HepG2 (cell line): ENCODE results near the gene SLC17A9. TPM values are rescaled to one million over a fixed set of nuclear protein-coding genes. Genes with fewer than 3 reads are reported as not detected.
A peak's percentile ranks its signal among the peaks of the same experiment; 100 is the strongest.

Source experiments
- ATF7-NPFF ChIP-seq: sonication (generic); formaldehyde crosslinking; IDR thresholded peaks from 2 replicates; pipeline ENCODE4 v1.8.1; 2023; ENCODE audit warnings: mild to moderate bottlenecking, low read depth, missing genetic modification reagents, moderate library complexity
- ATRX ChIP-seq: sonication (generic); formaldehyde crosslinking; IDR thresholded peaks from 2 replicates; pipeline ENCODE4 v1.4.0; 2020; ENCODE audit warnings: missing genetic modification reagents, borderline replicate concordance
- FOXC1 ChIP-seq: sonication (generic); formaldehyde crosslinking; IDR thresholded peaks from 2 replicates; pipeline ENCODE4 v1.8.0; 2022; ENCODE audit warnings: mild to moderate bottlenecking, missing genetic modification reagents, borderline replicate concordance
- FOXP1 ChIP-seq, 2 experiments: fragments of 450-650 bp in 1 of 2; IDR thresholded peaks; 2 replicates each; pipeline ENCODE4 v1.6.1; 2017 to 2018; ENCODE audit warnings: antibody characterized with exemption in 1 of 2
- HDAC1 ChIP-seq: sonication (generic); formaldehyde crosslinking; IDR thresholded peaks from 2 replicates; pipeline ENCODE4 v1.5.1; 2020; ENCODE audit warnings: mild to moderate bottlenecking, missing genetic modification reagents
- JDP2 ChIP-seq: sonication (generic); formaldehyde crosslinking; IDR thresholded peaks from 2 replicates; pipeline ENCODE4 v1.8.1; 2022; ENCODE audit warnings: missing genetic modification reagents, borderline replicate concordance
- NFKBIZ ChIP-seq: IDR thresholded peaks from 2 replicates; pipeline ENCODE4 v1.6.1; 2018; ENCODE audit warnings: missing genetic modification reagents, missing compliant biosample characterization
- SCMH1 ChIP-seq: sonication (generic); formaldehyde crosslinking; IDR thresholded peaks from 2 replicates; pipeline ENCODE4 v1.9.0; 2021; ENCODE audit warnings: missing genetic modification reagents, mild to moderate bottlenecking, borderline replicate concordance
- SP5 ChIP-seq: IDR thresholded peaks from 2 replicates; pipeline ENCODE4 v1.6.1; 2016; ENCODE audit warnings: low read depth, borderline replicate concordance
- YEATS2 ChIP-seq: sonication (generic); formaldehyde crosslinking; IDR thresholded peaks from 2 replicates; pipeline ENCODE4 v1.4.0; 2020; ENCODE audit warnings: missing genetic modification reagents, borderline replicate concordance
- ZNF510 ChIP-seq: sonication (generic); formaldehyde crosslinking; IDR thresholded peaks from 2 replicates; pipeline ENCODE4 v1.4.0; 2020; ENCODE audit warnings: low read depth, mild to moderate bottlenecking, missing genetic modification reagents
- ZNF720 ChIP-seq: sonication (generic); formaldehyde crosslinking; IDR thresholded peaks from 2 replicates; pipeline ENCODE4 v1.4.0; 2020; ENCODE audit warnings: missing genetic modification reagents
- polyA plus RNA-seq, 8 experiments: library from polyadenylated mRNA; depleted of rRNA in 3 of 8; stranded (reverse) in 7 of 8; unstranded in 1 of 8; fragments of >200 nt; fragmentation: Illumina TruSeq in 4 of 8; extraction: Trizol in 4 of 8; gene quantifications; 2 replicates each; pipeline versions ENCODE4 v1.2.1 to v1.2.3, GENCODE V29; 2011 to 2016; ENCODE audit warnings: low read depth in 4 of 8, missing spikeins in 1 of 8, mixed read lengths in 1 of 8; ENCODE audit not compliant: insufficient read depth in 1 of 8
- total RNA-seq, 5 experiments: library from RNA; depleted of rRNA; stranded (reverse); fragments of >200 nt; fragmentation: Illumina TruSeq; extraction: Trizol; gene quantifications; 2 replicates each; pipeline ENCODE4 v1.2.3, GENCODE V29; 2016; ENCODE audit warnings: low read depth in 1 of 5
- TF ChIP-seq, protein P1 (sequence below): sonication (generic); formaldehyde crosslinking; IDR thresholded peaks from 2 replicates; pipeline ENCODE4 v1.5.0; 2020; ENCODE audit warnings: missing genetic modification reagents
- TF ChIP-seq, protein P2 (sequence below): IDR thresholded peaks from 2 replicates; pipeline ENCODE4 v1.6.1; 2016; ENCODE audit warnings: low read depth
- TF ChIP-seq, protein P3 (sequence below), 2 experiments: fragments of 450-650 bp in 1 of 2; sonication (generic) in 1 of 2; formaldehyde crosslinking; IDR thresholded peaks; 2 replicates each; pipeline versions ENCODE4 v1.5.0 to v1.8.0; 2020 to 2022; ENCODE audit warnings: mild to moderate bottlenecking in 1 of 2, missing genetic modification reagents in 1 of 2
- TF ChIP-seq, protein P4 (sequence below): sonication (generic); formaldehyde crosslinking; IDR thresholded peaks from 2 replicates; pipeline ENCODE4 v1.4.0; 2020; ENCODE audit warnings: missing genetic modification reagents
- TF ChIP-seq, protein P5 (sequence below): sonication (generic); formaldehyde crosslinking; IDR thresholded peaks from 2 replicates; pipeline ENCODE4 v1.9.0; 2021; ENCODE audit warnings: missing genetic modification reagents, mild to moderate bottlenecking, borderline replicate concordance

Gene SLC17A9
- total and polyA plus RNA-seq, 2 of the 13 experiments (the other 11 are each of a cell fraction or from before 2014, with no cell fraction given): 110 to 191 TPM

DNA sequence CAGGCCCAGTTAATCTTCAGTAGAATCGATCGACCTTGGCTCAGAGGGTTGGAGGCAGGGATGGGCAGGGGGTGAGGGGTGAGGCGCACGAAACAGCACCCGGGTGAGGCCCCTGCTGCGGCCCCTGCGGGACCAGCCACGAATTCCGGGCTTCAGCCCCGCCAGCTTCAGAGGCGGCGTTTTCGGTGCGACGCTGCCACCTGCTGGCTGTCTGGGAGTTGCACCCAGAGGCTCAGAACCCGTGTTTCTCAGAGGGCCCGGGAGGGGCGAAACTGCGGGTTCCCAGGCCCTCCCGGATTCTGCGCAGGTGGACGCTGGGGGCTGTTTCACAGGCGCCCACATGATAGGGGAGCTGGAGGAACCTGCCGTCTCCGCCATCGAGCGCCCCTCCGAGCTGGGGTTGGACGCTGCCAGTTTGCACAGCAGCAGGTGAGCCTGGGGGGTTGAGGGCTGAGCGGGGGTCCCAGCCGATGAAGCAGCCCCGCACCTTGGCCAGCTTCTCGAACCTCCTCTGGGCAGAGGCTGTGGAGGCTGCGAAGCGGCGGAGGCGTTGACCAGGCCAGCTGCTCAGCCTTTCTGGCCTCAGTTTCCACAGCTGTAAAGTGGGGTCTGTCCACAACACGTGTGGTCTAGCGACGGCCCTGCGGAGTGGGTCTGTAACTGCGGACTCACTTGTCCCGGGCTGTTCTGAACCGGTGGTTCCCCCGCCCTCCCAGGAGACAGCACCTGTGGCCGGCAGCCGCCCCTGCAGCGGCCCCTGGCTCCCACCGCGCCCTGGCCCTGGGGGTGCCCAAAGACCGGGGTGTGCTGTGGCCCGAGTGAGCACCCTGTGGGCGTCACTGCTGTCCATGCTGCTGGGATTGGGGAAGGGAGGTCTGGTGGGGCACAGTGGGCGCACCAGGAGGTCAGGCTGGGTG, 56.8 kb downstream of the SLC17A9 start (continued):
- TF ChIP-seq FOXC1 (CRISPR knock-in tag) (no peak), SP5 (CRISPR knock-in tag) (no peak), YEATS2 (CRISPR knock-in tag) (peak; percentile 49; the same call in 1 of the 2 replicates), FOXP1 (IDR thresholded peaks at IDR 0.05) (no peak), FOXP1 (CRISPR knock-in tag; IDR thresholded peaks at IDR 0.05) (no peak), ZNF510 (CRISPR knock-in tag) (no peak), ATRX (CRISPR knock-in tag) (no peak), NFKBIZ (0 out of 2 replicates have a peak, but pooled peaks have one; percentile 69), ATF7-NPFF (CRISPR knock-in tag) (0 out of 2 replicates have a peak, but pooled peaks have one; percentile 44), HDAC1 (CRISPR knock-in tag) (peak; percentile 57; the same call in 1 of the 2 replicates), SCMH1 (no peak), ZNF720 (no peak), JDP2 (CRISPR knock-in tag) (no peak)
- TF ChIP-seq, protein P1, sequence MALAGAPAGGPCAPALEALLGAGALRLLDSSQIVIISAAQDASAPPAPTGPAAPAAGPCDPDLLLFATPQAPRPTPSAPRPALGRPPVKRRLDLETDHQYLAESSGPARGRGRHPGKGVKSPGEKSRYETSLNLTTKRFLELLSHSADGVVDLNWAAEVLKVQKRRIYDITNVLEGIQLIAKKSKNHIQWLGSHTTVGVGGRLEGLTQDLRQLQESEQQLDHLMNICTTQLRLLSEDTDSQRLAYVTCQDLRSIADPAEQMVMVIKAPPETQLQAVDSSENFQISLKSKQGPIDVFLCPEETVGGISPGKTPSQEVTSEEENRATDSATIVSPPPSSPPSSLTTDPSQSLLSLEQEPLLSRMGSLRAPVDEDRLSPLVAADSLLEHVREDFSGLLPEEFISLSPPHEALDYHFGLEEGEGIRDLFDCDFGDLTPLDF (CRISPR knock-in tag): no peak
- TF ChIP-seq, protein P2, sequence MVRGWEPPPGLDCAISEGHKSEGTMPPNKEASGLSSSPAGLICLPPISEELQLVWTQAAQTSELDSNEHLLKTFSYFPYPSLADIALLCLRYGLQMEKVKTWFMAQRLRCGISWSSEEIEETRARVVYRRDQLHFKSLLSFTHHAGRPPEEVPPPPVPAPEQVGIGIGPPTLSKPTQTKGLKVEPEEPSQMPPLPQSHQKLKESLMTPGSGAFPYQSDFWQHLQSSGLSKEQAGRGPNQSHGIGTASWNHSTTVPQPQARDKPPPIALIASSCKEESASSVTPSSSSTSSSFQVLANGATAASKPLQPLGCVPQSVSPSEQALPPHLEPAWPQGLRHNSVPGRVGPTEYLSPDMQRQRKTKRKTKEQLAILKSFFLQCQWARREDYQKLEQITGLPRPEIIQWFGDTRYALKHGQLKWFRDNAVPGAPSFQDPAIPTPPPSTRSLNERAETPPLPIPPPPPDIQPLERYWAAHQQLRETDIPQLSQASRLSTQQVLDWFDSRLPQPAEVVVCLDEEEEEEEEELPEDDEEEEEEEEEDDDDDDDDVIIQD (CRISPR knock-in tag): no peak
- TF ChIP-seq, protein P3, sequence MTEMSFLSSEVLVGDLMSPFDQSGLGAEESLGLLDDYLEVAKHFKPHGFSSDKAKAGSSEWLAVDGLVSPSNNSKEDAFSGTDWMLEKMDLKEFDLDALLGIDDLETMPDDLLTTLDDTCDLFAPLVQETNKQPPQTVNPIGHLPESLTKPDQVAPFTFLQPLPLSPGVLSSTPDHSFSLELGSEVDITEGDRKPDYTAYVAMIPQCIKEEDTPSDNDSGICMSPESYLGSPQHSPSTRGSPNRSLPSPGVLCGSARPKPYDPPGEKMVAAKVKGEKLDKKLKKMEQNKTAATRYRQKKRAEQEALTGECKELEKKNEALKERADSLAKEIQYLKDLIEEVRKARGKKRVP (CRISPR knock-in tag; IDR thresholded peaks at IDR 0.05): no peak
- TF ChIP-seq, protein P4, sequence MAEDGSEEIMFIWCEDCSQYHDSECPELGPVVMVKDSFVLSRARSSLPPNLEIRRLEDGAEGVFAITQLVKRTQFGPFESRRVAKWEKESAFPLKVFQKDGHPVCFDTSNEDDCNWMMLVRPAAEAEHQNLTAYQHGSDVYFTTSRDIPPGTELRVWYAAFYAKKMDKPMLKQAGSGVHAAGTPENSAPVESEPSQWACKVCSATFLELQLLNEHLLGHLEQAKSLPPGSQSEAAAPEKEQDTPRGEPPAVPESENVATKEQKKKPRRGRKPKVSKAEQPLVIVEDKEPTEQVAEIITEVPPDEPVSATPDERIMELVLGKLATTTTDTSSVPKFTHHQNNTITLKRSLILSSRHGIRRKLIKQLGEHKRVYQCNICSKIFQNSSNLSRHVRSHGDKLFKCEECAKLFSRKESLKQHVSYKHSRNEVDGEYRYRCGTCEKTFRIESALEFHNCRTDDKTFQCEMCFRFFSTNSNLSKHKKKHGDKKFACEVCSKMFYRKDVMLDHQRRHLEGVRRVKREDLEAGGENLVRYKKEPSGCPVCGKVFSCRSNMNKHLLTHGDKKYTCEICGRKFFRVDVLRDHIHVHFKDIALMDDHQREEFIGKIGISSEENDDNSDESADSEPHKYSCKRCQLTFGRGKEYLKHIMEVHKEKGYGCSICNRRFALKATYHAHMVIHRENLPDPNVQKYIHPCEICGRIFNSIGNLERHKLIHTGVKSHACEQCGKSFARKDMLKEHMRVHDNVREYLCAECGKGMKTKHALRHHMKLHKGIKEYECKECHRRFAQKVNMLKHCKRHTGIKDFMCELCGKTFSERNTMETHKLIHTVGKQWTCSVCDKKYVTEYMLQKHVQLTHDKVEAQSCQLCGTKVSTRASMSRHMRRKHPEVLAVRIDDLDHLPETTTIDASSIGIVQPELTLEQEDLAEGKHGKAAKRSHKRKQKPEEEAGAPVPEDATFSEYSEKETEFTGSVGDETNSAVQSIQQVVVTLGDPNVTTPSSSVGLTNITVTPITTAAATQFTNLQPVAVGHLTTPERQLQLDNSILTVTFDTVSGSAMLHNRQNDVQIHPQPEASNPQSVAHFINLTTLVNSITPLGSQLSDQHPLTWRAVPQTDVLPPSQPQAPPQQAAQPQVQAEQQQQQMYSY (CRISPR knock-in tag): no peak
- TF ChIP-seq, protein P5, sequence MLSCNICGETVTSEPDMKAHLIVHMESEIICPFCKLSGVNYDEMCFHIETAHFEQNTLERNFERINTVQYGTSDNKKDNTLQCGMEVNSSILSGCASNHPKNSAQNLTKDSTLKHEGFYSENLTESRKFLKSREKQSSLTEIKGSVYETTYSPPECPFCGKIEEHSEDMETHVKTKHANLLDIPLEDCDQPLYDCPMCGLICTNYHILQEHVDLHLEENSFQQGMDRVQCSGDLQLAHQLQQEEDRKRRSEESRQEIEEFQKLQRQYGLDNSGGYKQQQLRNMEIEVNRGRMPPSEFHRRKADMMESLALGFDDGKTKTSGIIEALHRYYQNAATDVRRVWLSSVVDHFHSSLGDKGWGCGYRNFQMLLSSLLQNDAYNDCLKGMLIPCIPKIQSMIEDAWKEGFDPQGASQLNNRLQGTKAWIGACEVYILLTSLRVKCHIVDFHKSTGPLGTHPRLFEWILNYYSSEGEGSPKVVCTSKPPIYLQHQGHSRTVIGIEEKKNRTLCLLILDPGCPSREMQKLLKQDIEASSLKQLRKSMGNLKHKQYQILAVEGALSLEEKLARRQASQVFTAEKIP (CRISPR knock-in tag): no peak
